ENCODE measurements around the gene ETV3L.

ETV3L gene

DNA sequence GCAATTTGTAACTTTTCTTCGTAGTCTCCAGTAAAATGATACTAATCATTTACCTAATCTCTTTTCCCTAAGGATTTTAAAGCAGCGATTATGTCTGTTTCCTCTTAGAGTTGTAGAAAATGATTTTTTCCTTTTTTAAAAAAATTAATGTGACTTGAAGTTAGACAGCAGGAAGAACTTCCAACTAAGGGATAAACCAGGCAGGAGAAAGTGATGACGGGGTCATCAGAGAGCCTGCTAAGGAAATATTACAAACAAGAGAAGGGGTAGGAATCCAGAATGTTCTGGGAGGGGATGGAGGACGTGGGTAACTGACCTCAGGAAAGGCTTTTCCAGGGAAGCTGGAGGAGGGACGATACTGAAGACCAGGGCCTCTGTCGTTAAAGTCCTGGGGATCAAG is 8.8 kb upstream of the ETV3L start:
- no peak for DNase-seq (ENCODE audit: low read depth)
- TF ChIP-seq, protein P1, sequence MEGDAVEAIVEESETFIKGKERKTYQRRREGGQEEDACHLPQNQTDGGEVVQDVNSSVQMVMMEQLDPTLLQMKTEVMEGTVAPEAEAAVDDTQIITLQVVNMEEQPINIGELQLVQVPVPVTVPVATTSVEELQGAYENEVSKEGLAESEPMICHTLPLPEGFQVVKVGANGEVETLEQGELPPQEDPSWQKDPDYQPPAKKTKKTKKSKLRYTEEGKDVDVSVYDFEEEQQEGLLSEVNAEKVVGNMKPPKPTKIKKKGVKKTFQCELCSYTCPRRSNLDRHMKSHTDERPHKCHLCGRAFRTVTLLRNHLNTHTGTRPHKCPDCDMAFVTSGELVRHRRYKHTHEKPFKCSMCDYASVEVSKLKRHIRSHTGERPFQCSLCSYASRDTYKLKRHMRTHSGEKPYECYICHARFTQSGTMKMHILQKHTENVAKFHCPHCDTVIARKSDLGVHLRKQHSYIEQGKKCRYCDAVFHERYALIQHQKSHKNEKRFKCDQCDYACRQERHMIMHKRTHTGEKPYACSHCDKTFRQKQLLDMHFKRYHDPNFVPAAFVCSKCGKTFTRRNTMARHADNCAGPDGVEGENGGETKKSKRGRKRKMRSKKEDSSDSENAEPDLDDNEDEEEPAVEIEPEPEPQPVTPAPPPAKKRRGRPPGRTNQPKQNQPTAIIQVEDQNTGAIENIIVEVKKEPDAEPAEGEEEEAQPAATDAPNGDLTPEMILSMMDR (conservative IDR thresholded peaks at IDR 0.05; ENCODE audit: control insufficient read depth, insufficient read depth, low read depth, low read length) = no peak
- no peak overlapping the region for H3K4me3 ChIP-seq (ENCODE audit: control insufficient read depth, low read depth, low read length)

DNA sequence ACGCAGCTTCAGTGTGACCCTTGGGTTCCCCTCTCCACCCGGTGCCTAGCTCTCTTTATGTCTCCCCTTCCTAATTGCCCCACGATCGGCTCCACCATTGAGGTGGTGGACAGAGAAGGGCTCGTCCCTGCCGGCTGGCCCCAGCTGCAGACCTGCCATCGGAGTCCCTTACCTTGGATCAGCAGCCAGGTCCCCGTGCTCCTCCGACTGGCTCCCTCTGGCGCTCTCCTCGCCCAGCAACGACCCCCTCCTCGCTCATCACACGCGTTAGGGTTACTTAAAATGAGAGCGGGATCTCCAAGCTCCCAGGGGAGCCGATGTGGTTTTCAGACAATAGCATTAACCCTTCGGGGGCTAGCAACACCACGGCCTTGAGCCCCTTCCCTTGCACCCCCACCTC is 8.1 kb upstream of the ETV3L start:
- H3K4me3 ChIP-seq (ENCODE audit: control insufficient read depth, low read depth, low read length) = no peak overlapping the region
- TF ChIP-seq, protein P1 (conservative IDR thresholded peaks at IDR 0.05; ENCODE audit: control insufficient read depth, insufficient read depth, low read depth, low read length) = no peak
- DNase-seq (ENCODE audit: low read depth) = no peak

DNA sequence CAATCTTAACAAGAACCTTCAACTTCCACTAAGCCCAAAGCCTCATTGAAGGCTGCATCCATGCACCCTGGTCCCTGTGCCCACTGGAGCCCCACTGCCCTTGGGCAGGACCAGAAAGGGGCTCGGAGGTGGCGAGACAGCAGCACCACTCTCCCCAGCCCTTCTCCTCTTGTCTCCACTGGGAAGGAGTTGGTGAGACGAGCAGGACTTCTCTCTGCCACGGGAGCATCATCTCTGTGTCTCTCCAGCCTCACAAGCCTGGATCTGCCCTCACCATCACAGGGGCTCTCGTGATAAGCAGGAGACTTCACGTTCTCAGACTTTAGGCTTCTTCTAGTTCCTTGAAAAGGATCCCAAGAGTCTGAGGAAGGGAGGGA is 7.2 kb upstream of the ETV3L start:
- TF ChIP-seq, protein P1 (conservative IDR thresholded peaks at IDR 0.05; ENCODE audit: control insufficient read depth, insufficient read depth, low read depth, low read length) = no peak
- no peak overlapping the region for H3K4me3 ChIP-seq (ENCODE audit: control insufficient read depth, low read depth, low read length)
- no peak for DNase-seq (ENCODE audit: low read depth)

DNA sequence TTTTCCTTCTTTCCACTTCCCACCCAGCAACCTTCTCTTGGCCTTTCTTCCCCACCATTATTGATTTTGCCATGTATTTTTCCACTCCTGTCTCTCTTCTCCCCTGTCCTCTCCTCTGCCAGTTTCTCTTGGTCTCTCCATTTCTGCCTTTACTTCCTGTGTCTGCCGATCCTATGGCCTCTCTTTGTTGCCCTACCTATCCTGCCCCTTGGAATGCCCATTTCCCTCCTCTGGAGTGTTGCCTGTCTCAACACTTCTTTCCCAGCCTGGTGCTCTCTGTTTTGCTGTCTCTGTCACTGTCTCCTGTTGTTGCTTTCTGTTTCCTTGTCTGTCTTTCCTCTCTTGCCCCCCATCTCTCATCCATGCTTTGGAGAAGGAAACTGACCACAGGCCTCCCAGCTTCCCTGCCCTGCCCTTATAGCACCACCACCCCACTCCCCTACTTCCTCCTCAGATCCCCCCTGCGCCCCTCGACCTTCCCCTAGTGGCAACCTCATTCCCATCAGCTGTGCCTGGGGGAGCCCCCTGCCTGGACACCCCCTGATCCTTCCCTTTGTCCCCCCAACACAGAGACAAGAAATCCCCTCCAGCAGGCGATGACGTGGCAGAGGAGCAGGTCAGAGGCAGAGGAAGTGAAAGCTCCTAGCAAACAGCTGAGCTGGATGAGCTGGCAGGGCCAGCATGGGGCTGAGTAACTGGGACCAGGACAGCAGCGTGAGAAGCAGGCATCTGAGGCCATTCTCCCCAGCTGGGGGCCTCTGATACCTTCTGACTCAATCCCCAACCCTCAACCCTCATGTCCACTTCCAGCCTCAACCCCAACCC is 6.6 kb upstream of the ETV3L start:
- no peak overlapping the region for H3K4me3 ChIP-seq (ENCODE audit: control insufficient read depth, low read depth, low read length)
- TF ChIP-seq, protein P1 (conservative IDR thresholded peaks at IDR 0.05; ENCODE audit: control insufficient read depth, insufficient read depth, low read depth, low read length) = no peak
- peak; percentile 90 for DNase-seq (ENCODE audit: low read depth)

DNA sequence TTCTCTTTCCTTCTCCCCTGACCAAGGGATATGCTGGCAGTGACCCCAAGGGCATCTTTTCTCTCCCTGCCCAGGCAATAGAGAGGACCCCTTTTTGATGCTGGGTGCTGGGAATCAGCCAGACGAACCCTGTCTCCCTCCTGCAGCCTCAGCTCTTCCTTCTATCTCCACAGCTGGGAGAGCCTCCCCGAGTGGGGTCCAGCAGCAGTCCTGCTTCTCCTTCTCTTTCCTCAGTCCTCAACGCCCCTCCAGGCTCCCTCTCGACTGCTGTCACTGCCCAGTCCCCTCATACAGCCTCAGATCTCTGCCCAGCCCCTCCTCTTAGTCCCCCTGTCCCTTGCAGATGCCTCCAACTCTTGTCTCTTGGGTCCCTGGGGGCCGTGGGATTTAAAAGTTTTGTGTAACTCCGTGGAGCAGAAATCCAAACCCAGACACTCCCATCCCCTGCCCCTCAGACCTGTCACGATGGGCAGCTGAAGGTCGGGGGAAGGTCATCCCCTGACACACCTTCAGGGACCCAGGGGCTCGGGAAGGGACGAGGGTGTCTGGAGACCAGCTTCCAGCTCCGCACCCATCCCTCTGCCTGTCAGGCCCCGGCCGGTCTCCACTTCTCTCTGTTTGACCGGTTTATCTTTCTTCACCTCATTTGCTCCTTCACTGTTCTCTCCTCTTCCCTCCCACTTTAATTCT is 5.8 kb upstream of the ETV3L start:
- H3K4me3 ChIP-seq (ENCODE audit: control insufficient read depth, low read depth, low read length) = no peak overlapping the region
- TF ChIP-seq, protein P1 (conservative IDR thresholded peaks at IDR 0.05; ENCODE audit: control insufficient read depth, insufficient read depth, low read depth, low read length) = no peak
- DNase-seq (ENCODE audit: low read depth) = no peak

DNA sequence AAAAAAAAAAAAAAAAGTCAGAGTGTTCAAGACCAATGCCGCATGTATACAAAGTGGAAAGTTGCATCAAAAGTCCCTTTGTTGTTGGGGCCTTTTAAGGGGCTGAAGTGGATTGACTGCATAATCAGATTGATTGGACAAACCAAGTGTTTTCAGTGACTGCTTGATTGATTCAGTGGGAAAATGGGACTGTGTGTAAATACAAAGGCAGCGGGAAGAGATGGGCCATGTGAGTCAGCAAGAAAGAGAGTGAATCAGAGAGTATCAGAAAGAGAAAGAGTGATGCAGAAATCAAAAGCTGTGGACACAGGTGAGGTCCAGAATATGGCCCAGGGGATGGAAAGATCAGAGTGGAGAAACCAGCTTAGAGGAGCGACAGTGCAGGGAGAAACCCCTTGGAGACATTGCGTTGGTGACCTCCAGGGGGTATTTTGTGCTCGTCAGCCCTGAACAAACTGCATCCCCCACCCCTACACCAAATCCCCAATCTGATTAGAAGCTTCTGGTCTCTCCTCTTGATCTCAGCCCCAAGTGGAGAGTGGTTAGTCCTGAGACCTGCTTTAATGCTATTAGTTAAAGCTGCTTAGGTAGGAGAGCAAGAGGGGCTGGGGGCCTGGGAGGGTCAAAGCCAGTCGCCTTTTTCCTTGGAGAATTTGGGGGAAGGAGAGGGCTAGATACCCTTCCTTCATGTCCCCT is 5.1 kb upstream of the ETV3L start:
- no peak overlapping the region for H3K4me3 ChIP-seq (ENCODE audit: control insufficient read depth, low read depth, low read length)
- DNase-seq (ENCODE audit: low read depth) = peak; percentile 44
- TF ChIP-seq, protein P1 (conservative IDR thresholded peaks at IDR 0.05; ENCODE audit: control insufficient read depth, insufficient read depth, low read depth, low read length) = no peak

Measured in fibroblast of mammary gland (primary cell).